Stimulated activated CD4-positive, alpha-beta T cell treated with anti-CD3 and anti-CD28 coated beads, Interleukin-1b, Interleukin-23, amount 100 ng/mL, for 1 hour (primary cell): ENCODE results near the gene SLC9A9.
"Not testable (repeated sequence)": the region's sequence is repeated elsewhere in the genome, so short reads cannot be mapped to it uniquely, and the experiment has no call there.

Experiments used
- DNase-seq, 2 donors: peaks; one replicate each; pipeline ENCODE4 v3.0.0-alpha.2; 2020; ENCODE audit warnings: low read depth in 2 of 2

SLC9A9 gene

GRCh38 chr3:143287403-143287802, 560.9 kb downstream of the SLC9A9 start:
- no peak for DNase-seq

GRCh38 chr3:143286392-143287010, 561.8 kb downstream of the SLC9A9 start:
- DNase-seq, result no peak

- DNase-seq, result no peak
These were observed 564.7 kb downstream of the SLC9A9 start for GRCh38 chr3:143283432-143284128.

GRCh38 chr3:143280984-143281383, 567.3 kb downstream of the SLC9A9 start:
- no peak for DNase-seq

GRCh38 chr3:143279567-143279966, 568.7 kb downstream of the SLC9A9 start:
- DNase-seq, result not testable (repeated sequence)

- no peak for DNase-seq
These were observed 569.5 kb downstream of the SLC9A9 start for GRCh38 chr3:143278721-143279120.

- no peak for DNase-seq
These were observed 570.7 kb downstream of the SLC9A9 start for GRCh38 chr3:143277531-143277930.

- no peak for DNase-seq
These were observed 571.7 kb downstream of the SLC9A9 start for GRCh38 chr3:143276592-143276991.

GRCh38 chr3:143273975-143274690, 574.1 kb downstream of the SLC9A9 start:
- no peak for DNase-seq

GRCh38 chr3:143271136-143271535, 577.1 kb downstream of the SLC9A9 start:
- DNase-seq, result no peak

- no peak for DNase-seq
These were observed 578.5 kb downstream of the SLC9A9 start for GRCh38 chr3:143269741-143270140.

GRCh38 chr3:143267989-143268388, 580.3 kb downstream of the SLC9A9 start:
- DNase-seq, result no peak

- DNase-seq, result no peak
These were observed 581.3 kb downstream of the SLC9A9 start for GRCh38 chr3:143266927-143267326.

GRCh38 chr3:143266511-143266910, 581.8 kb downstream of the SLC9A9 start:
- no peak for DNase-seq

GRCh38 chr3:143265501-143266070, 582.7 kb downstream of the SLC9A9 start:
- no peak for DNase-seq

GRCh38 chr3:143263852-143264513, 584.3 kb downstream of the SLC9A9 start:
- no peak for DNase-seq

GRCh38 chr3:143261848-143262247, 586.4 kb downstream of the SLC9A9 start:
- DNase-seq, result no peak

- no peak for DNase-seq
These were observed 589.6 kb downstream of the SLC9A9 start for GRCh38 chr3:143258692-143259091.

- DNase-seq, result no peak
These were observed 591.9 kb downstream of the SLC9A9 start for GRCh38 chr3:143256416-143256815.

GRCh38 chr3:143255739-143256138, 592.5 kb downstream of the SLC9A9 start:
- DNase-seq, result no peak

GRCh38 chr3:143252931-143253330, 595.3 kb downstream of the SLC9A9 start:
- no peak for DNase-seq

GRCh38 chr3:143249014-143249413, 599.3 kb downstream of the SLC9A9 start:
- no peak for DNase-seq
